ENCODE results near the gene MAGEF1.

DNA sequence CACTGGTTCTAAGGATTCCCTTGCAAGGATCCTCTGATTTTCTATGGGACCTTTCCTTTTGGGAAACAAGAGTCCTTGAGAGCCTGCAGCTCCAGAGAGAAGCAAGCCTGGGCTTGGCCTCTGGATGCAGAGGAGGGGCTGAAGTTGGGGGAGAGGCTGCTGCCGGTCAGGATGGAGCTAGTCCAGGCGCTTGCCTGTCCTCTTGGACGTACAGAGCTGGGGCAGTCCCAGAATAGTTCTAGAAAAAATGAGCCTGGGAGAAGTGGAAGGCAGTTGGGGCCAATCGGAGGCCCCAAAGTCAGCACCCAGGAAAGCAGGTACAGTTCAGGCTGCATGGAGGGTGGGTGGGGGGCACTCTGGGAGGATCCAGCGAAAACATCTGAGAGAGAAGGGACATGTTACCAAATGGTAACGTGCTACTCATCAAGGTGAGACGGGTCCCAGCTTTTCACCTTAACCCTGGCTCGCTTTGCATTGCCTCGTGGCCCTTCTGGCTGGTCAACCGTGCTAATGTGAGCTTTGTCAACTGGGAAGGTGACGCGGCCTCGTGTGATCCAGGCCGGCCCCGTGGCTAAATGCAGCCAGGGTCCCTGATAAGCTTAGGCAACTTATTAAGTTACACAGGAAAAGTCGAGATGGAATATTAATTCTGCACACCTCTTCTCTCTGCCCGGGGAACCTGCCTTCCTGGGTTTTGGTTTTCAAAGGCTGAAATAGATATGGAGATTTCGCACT lies 38.7 kb upstream of the MAGEF1 start:
- TF ChIP-seq CTCF (IDR thresholded peaks at IDR 0.05) (no peak), POLR2A (IDR thresholded peaks at IDR 0.05) (no peak)

All from Peyer's patch (tissue), 4 donors.